T1000 (cell line): ENCODE data around the gene INPP5J.
A peak's percentile ranks its signal among the peaks of the same experiment; 100 is the strongest.
"Not testable (repeated sequence)": the region's sequence is repeated elsewhere in the genome, so short reads cannot be mapped to it uniquely, and the experiment has no call there.

Experiments
- DNase-seq: peaks from one replicate; lab custom pipeline; 2025; ENCODE audit warnings: mixed read lengths; lab: John Stamatoyannopoulos, UW

The INPP5J gene

DNA sequence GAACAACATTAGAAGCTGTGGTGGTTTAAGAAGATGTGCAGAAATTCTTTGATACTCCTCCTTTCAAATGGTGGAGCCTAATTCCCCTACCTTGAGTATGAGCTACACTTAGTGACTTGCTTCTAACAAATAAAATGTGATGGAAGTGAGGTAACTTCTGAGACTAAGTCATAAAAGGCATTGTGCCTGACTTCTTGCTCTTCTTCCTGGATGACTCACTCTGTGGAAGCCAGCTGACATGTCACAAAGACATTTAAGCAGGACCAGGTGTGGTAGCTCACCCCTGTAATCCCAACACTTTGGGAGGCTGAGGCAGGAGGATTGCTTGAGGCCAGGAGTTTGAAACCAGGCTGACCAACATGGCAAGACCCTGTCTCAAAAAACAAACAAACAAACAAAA, 21.5 kb downstream of the INPP5J start:
- no peak for DNase-seq

DNA sequence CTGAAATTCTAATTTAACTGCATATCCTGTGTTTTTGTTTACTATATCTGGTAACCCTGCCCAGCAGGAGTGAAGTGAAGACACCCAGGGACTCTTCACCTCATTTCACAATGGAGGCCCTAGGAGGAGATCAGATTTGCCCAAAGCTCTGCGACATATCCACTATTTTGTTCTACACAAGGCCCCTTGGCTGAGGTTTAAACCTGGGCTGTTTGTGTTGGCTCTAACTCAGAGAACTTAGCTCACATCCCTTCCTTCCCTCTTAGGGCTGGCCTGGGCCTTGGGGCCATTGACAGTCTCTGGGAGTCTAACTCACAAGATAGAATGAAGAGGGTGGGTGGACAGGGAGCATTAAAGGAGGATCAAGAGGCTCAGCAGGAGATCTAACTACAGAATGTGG, 25.7 kb downstream of the INPP5J start:
- DNase-seq = no peak

- peak; percentile 55 for DNase-seq
Measured at GRCh38 chr22:31148953-31149627, 26.3 kb downstream of the INPP5J start.

- DNase-seq = no peak
Measured at GRCh38 chr22:31150615-31151014, 27.8 kb downstream of the INPP5J start.

DNA sequence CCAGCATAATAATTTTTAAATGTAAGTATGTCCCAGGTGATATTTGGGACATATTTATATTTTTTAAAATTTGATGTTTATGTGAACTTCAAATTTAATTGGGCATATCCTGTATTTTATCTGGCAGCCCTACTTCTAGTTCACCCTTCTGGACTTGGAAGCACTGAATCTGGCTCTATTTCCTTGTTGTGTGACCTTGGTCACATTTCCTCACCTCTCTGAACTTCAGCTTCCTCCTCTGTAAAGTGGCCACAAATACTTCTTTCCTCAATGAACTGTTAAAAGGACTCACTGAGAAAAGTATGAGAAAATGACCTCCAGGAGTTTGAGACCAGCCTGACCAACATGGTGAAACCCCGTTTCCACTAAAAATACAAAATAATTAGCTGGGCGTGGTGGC, 29.1 kb downstream of the INPP5J start:
- DNase-seq = no peak

- DNase-seq = no peak
Measured at GRCh38 chr22:31153357-31153756, 30.6 kb downstream of the INPP5J start.

GRCh38 chr22:31154975-31155374, 32.2 kb downstream of the INPP5J start:
- no peak for DNase-seq

DNA sequence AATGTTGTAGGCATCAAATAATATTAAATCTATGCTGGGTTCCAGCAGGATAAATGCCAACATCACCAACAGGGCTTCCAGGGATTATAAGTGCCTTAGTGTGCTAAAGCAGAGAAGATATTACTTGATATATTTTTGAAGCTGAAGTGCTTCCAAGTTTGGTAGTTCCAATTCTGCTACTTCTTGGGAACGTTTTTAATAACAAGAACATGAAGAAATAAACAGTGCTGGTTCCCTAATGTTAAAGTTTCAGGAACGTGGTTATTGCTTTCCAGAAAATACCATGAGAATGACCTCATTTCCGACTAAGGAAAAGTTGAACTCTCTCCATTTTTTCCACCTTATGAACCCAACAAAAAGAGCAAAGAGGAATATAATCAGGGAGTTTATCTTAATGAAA, 32.7 kb downstream of the INPP5J start:
- no peak for DNase-seq

GRCh38 chr22:31160328-31160978, 37.7 kb downstream of the INPP5J start:
- no peak for DNase-seq

DNA sequence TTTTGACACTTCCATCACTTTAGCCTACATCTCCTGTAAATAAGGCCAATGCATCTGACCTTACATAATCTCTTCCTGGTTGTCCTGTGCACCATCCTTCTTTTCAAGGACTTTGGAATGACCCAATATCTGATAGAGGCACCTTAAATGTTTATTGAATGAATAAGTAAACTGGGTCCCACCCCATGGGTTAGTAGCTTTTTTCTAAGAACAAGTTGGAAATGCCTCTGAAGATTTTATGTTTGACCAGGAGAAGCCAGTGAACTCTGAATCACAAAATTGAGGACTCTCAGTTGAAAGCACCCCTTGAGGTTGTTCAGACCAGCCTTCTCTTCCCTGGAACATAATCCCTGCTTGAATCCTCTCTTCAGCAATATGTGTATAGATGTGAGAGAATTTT, 38.6 kb downstream of the INPP5J start:
- no peak for DNase-seq

GRCh38 chr22:31162015-31162765, 39.4 kb downstream of the INPP5J start:
- DNase-seq = no peak

DNA sequence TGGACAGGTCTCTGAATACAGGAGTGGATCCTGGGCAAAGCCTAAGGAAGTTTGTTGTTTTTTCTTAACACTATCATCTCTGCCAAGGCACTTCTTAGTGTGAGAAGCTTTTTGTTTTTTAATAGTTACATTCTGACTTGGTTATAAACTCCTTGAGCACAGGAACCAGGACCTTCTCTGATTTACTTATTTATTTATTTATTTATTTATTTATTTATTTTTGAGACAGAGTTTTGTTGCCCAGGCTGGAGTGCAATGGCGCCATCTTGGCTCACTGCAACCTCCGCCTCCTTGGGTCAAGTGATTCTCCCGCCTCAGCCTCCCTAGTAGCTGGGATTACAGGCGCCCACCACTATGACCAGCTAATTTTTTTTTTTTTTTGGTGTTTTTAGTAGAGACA, 48.2 kb downstream of the INPP5J start:
- DNase-seq = no peak

GRCh38 chr22:31171734-31172133, 49.0 kb downstream of the INPP5J start:
- not testable (repeated sequence) for DNase-seq

GRCh38 chr22:31173386-31174145, 50.8 kb downstream of the INPP5J start:
- DNase-seq = no peak

GRCh38 chr22:31176923-31177322, 54.2 kb downstream of the INPP5J start:
- no peak for DNase-seq

DNA sequence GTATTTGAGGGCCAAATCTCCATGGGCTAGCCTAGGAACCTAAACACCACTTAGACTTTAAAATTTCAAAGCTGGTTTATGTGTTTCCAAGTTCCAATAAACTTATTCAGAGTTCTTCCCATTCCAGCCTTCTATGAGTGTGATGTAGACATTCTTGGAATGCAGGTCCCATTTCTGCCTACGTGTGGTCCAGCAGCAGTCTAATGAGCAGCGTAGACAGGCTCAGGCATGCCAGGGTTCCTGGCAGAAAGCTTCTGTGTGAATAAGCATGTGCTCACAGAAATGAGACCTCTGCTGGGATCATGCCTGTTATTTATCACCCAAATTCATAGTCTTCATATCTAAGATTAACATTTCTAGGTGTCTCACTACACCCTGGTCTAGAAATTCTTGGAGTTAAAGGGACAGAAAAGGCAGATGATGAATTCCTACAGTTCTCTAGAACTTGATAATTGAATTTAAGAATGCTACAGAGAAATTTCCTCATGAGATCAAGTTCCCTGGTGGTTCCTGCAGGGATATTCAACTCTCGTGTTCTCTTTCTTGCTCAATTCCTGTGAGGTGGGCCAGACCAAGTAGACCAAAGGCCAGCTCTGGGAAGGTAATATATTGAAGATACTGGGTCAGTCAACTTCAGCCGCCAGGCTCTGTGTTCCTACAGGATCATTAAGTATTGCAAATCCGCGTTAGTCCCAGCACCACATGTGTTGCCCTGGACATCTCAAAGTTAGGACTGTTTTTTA, 54.8 kb downstream of the INPP5J start:
- DNase-seq = no peak

DNA sequence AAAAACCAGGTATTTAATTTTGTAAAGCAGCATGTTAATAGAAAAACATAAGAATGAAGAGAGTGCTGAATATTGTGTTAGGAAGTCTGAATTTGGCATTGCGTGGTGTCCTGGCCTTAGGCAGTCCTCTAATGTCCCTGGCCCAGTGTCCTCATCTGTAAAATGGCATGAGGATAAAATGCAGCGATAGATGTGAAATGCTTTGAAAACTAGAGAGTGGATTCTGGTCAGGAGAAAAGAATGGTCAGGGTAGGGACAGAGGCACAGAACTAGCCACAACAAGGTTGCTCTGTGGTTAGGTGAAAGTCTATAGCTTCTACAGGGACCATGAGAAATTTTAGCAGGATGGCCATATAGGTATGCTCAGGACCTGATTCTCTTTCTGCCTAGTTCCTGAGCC, 56.1 kb downstream of the INPP5J start:
- DNase-seq = no peak

DNA sequence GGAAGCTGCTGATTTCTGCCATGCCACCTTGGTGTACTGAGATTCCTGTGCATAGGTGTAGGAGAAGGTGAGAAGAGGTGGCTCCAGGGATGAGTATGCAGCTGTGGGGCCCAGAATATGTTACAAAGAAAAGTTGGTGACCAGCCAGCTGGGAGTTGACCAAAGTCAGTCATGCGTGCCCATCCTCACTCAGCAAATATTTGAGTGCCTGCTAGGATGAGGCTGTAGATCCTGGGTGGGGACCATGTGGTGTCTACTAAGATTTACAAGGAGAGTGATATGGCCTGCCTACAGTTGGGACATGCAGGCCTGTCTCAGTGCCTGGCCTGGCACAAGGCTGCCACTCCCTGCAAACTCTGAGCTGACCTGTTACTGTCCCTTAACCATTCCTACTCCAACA, 56.6 kb downstream of the INPP5J start:
- DNase-seq = no peak

DNA sequence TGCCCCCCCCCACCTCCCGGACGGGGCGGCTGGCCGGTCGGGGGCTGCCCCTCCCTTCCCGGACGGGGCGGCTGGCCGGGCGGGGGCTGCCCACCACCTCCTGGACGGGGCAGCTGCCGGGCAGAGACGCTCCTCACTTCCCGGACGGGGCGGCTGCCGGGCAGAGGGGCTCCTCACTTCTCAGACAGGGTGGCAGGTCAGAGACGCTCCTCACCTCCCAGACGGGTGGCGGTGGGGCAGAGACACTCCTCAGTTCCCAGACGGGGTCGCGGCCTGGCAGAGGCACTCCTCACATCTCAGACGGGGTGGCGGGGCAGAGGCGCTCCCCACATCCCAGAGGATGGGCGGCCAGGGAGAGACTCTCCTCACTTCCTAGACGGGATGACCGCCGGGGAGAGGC, 61.2 kb downstream of the INPP5J start:
- no peak for DNase-seq
